Activated B cell treated with CpG ODN at 0.5 μM for 24 hours (primary cell): ENCODE results near the gene CAPZA3. TPM values are rescaled to one million over a fixed set of nuclear protein-coding genes. Genes with fewer than 3 reads are reported as not detected.
"Not testable (repeated sequence)": the region's sequence is repeated elsewhere in the genome, so short reads cannot be mapped to it uniquely, and the experiment has no call there.

Experiments used
- ATAC-seq: fragments of 200-7000 bp; cut with Tn5 transposase; one replicate; pipeline ENCODE4 v1.10.0; 2021; ENCODE audit warnings: low read depth, mild to moderate bottlenecking, moderate library complexity
- CTCF ChIA-PET: fragments of 350-600 bp; sonication (Branson Sonifier 250); formaldehyde crosslinking; loops from one replicate; lab custom pipeline; 2021; ENCODE audit warnings: antibody characterized with exemption; lab: Charles Lee
- POLR2A ChIA-PET: fragments of 350-600 bp; sonication (Branson Sonifier 250); formaldehyde crosslinking; loops from one replicate; lab custom pipeline; 2021; ENCODE audit warnings: antibody characterized with exemption; lab: Charles Lee
- DNase-seq: peaks from one replicate; pipeline ENCODE4 v3.0.0; 2022
- H3K27ac Mint-ChIP-seq: one replicate; pipeline ENCODE4 v1.8.0; 2020; ENCODE audit warnings: mixed read lengths
- H3K27me3 Mint-ChIP-seq: one replicate; pipeline ENCODE4 v1.8.0; 2021; ENCODE audit warnings: mixed read lengths
- H3K36me3 Mint-ChIP-seq: one replicate; pipeline ENCODE4 v1.8.0; 2021; ENCODE audit warnings: low read depth, mixed read lengths
- H3K4me1 Mint-ChIP-seq: one replicate; pipeline ENCODE4 v1.8.0; 2021; ENCODE audit warnings: mixed read lengths
- H3K4me3 Mint-ChIP-seq: one replicate; pipeline ENCODE4 v1.8.0; 2020; ENCODE audit warnings: mild to moderate bottlenecking, mixed read lengths
- H3K9me3 Mint-ChIP-seq: one replicate; pipeline ENCODE4 v1.8.0; 2020; ENCODE audit warnings: mixed read lengths
- intact Hi-C: fragments of 100-400 bp; cut with micrococcal nuclease; formaldehyde crosslinking; loops from one replicate; pipeline ENCODE4 v1.15.1; 2024
- total RNA-seq: library from RNA; stranded (reverse); gene quantifications from 2 replicates; pipeline ENCODE4 v1.2.3, GENCODE V29; 2022
- TF ChIP-seq, protein P1 (sequence below): fragments of 200-600 bp; IDR thresholded peaks from one replicate; pipeline ENCODE4 v1.8.0; 2022; ENCODE audit warnings: antibody characterized with exemption, mild to moderate bottlenecking

The CAPZA3 gene
- total RNA-seq, 1 donor from 2014 or later: not detected

DNA sequence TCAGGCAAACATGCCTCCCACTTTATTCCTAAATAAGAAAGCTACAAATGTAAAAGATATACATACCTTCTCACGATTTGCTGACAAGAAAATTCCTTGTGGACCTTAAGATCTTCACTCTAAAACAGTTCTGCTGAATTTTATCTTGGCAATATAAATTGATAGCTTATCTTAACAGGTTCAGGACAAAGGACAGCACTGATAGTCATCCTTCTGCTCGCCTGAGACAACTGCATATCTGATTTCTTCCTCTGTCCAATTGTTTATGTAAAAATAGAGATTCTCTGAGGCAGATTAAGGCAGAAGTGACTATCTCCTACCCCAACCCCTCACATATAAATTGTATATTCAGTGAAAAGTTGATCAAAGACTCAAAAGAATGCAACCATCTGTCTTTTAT, 44.9 kb downstream of the CAPZA3 start:
- DNase-seq: no peak
- intact Hi-C loops: no loop called here
- ATAC-seq: no peak
- TF ChIP-seq, protein P1, sequence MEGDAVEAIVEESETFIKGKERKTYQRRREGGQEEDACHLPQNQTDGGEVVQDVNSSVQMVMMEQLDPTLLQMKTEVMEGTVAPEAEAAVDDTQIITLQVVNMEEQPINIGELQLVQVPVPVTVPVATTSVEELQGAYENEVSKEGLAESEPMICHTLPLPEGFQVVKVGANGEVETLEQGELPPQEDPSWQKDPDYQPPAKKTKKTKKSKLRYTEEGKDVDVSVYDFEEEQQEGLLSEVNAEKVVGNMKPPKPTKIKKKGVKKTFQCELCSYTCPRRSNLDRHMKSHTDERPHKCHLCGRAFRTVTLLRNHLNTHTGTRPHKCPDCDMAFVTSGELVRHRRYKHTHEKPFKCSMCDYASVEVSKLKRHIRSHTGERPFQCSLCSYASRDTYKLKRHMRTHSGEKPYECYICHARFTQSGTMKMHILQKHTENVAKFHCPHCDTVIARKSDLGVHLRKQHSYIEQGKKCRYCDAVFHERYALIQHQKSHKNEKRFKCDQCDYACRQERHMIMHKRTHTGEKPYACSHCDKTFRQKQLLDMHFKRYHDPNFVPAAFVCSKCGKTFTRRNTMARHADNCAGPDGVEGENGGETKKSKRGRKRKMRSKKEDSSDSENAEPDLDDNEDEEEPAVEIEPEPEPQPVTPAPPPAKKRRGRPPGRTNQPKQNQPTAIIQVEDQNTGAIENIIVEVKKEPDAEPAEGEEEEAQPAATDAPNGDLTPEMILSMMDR: no peak
- POLR2A ChIA-PET: no interaction called here
- no peaks in the 10 kb centered on the region for H3K27me3 Mint-ChIP-seq
- CTCF ChIA-PET: no interaction called here
- H3K4me1 Mint-ChIP-seq: no peaks in the 10 kb centered on the region
- peaks cover 22% of the 10 kb centered on the region for H3K9me3 Mint-ChIP-seq
- H3K27ac Mint-ChIP-seq: no peak overlapping the region
- H3K4me3 Mint-ChIP-seq: no peak overlapping the region
- no peaks in the 10 kb centered on the region for H3K36me3 Mint-ChIP-seq

DNA sequence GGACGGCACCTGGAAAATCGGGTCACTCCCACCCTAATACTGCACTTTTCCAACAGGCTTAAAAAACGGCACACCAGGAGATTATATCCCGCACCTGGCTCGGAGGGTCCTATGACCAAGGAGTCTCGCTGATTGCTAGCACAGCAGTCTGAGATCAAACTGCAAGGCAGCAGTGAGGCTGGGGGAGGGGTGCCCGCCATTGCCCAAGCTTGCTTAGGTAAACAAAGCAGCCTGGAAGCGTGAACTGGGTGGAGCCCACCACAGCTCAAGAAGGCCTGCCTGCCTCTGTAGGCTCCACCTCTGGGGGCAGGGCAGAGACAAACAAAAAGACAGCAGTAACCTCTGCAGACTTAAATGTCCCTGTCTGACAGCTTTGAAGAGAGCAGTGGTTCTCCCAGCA, 47.5 kb downstream of the CAPZA3 start:
- ATAC-seq, H3K4me3 Mint-ChIP-seq, H3K27ac Mint-ChIP-seq, H3K27me3 Mint-ChIP-seq, POLR2A ChIA-PET, intact Hi-C loops, CTCF ChIA-PET, H3K4me1 Mint-ChIP-seq, DNase-seq, H3K36me3 Mint-ChIP-seq: not testable (repeated sequence)
- peaks cover 16% of the 10 kb centered on the region for H3K9me3 Mint-ChIP-seq

Other genes with a start within 250 kb of the CAPZA3 start
- gene PLCZ1, start 107 bp upstream of the CAPZA3 start, total RNA-seq: not detected in 2 replicates